IPS-NIHi7 (cell line): ENCODE data around the gene TMEM80.

Experiments
- DNase-seq: peaks from one replicate; pipeline ENCODE4 v3.0.0; 2012; ENCODE audit warnings: mixed read lengths; ENCODE audit errors: extremely low spot score

TMEM80 gene

DNA sequence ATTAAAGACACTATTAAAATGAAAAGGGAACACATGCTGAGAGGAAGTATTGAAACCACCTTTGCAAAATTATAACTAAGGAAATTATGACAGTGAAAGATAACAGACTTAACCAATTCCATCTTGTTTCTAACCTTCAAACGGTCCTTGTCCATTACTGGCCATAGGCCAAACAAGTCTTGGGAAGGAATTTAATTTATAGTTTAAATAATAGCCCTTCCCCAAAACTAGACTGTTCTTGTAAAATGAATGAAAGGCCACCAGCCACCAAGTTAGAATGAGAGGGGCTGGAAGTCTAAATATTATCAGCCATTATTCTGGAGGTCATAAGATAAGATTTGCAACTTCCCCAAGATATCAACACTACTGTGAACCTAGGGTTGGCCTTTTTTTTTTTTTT, 49.8 kb downstream of the TMEM80 start:
- DNase-seq = no peak

DNA sequence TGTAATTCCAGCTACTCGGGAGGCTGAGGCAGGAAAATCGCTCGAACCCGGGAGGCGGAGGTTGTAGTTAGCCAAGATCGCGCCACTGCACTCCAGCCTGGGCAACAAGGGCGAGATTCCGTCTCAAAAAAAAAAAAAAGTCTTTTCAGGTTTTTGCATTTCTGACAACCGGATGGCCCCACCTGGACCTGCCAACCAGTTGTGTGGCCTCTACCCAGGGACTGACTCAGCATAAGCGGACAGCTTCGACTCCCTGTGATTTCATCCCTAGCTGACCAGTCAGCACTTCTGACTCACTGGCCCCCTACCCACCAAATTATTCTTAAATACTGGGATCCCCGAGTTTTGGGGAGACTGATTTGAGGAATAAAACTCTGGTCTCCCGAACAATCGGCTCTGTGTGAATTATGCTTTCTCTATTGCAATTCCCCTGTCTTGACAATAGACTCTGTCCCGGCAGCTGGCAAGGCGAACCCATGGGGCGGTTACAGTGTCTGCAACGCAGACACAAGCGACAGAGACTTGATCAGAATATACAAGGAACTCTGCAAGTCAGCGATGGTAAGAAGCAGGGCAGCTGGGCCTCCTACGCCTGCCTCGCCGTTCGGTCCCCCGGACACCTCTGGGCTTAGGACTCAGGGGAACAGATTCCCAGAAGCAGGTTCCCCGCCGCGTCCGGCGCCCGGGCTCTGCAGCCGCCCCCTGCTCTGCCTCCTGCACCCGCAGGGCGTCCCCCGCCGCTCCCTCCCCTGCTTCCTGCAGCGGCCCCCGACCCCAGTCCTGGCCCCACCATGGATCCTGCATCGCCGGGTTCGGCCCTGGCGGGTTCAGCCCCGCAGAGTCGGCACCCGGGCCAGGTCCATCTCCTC, 50.9 kb downstream of the TMEM80 start:
- DNase-seq = no peak

DNA sequence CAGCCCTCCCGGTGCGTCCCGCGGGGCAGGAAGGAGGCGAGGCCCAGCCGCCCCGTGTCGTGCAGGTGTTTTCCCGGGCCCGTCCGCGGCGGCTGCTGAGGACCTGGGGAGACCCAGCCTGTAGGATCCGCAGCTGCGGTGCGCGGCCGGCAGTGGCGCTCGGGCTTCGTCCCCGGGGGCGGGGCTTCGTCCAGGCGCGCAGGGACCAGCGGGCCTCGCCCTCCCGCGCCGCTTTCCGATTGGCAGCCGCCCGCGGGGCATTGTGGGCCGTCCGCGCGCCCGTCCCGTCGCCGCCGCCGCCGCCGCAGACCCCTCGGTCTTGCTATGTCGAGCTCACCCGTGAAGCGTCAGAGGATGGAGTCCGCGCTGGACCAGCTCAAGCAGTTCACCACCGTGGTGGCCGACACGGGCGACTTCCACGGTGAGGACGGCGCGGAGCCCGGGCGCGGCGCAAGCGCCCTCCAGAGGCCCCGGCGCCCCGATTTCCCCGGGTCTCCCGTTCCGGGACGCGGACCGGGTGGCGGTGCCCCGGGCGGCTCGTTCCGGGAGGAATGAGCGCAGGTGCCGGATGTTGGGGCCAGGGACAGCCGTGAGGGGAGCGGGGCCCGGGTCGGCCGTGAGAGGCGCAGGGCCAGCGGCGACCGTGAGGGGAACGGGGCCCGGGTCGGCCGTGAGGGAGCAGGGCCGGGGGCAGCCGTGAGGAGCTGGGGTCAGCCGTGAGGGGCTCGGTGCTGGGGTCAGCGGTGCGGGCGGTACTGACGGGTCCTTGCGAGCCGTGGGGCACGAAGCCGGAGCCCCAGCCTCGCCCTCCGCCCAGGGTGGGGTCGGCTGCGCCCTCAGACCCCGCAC, 51.8 kb downstream of the TMEM80 start, which contains the start of gene TALDO1:
Gene TALDO1, plus strand, starts transcription at position 307 of the 849 bp plus-strand sequence. Its CDS starts 18 bp downstream, at position 325.
- DNase-seq = peak; percentile 97

DNA sequence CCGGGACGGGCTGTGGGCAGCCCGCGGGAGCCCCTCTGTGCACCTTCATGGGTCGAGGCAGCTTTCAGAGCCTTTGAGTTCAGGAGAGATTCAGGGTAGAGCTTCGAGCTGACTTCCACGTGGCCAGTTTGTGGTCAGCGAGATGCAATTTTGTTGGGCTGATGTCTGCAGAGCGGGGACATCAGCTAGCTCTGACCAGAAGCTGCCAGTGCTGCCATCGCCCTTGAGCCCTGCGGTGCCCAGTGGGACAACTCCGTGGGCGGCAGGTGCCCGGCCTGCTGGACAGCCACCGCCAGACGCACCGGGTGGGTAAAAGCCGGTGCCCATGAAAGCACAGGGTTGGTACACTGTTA, 52.4 kb downstream of the TMEM80 start:
- DNase-seq = no peak

DNA sequence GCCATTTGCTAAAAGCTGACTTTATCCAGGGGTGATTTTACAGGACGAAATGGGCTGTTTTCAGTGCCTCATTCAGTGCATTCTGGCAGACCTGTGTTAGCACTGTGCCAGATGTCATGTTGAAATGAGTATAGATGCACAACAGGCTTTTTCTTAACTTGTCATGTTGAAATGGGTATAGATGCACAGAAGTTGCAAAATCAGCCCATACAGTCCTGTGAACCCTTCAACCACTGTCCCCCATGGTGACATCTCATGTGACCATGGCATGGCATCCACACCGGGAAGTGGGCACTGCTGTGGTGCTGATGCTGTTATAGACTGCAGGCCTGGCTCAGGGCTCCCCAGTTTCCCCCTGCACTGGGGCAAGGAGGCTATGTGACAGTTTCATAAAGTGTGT, 54.1 kb downstream of the TMEM80 start:
- no peak for DNase-seq
